ENCODE results near the gene MARK1. TPM values are rescaled to one million over a fixed set of nuclear protein-coding genes. Genes with fewer than 3 reads are reported as not detected.

The MARK1 gene
- total RNA-seq, 1 experiment from 2014 or later, result 0.05 TPM

DNA sequence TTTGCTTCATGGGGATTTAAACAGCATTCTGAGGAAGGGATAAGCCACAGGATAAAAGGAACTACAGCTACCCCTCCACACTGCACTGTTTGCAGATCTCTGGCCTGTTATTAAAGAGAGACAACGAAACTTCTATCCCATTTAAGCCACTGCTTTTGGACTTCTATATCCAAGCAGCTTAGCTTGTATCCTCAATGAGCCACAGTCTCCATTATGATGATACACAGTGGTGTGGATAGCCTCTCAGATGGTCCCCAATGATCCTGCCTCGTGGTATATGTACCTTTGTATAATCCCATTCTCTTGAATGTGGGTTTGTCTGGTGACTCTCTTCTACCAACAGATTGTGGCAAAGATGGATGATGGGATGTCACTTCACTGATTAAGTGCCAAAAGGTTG lies 36.0 kb upstream of the MARK1 start:
- Mint-ChIP-seq H3K4me3 (ENCODE audit: unreplicated experiment) (no peak overlapping the region), H3K36me3 (ENCODE audit: insufficient read depth, unreplicated experiment) (no peaks in the 10 kb centered on the region), H3K27me3 (ENCODE audit: insufficient read depth, unreplicated experiment) (peaks cover 10% of the 10 kb centered on the region), H3K9me3 (ENCODE audit: unreplicated experiment) (peaks cover 10% of the 10 kb centered on the region), H3K27ac (ENCODE audit: unreplicated experiment) (no peak overlapping the region), H3K4me1 (ENCODE audit: low read depth, unreplicated experiment) (peaks cover 7% of the 10 kb centered on the region)
- Histone ChIP-seq H3K4me3 (ENCODE audit: low read depth, low read length) (no peak overlapping the region), H3K4me1 (peaks cover 5% of the 10 kb centered on the region; the same call in 1 of the 2 replicates), H3K9me3 (no peaks in the 10 kb centered on the region), H3K27me3 (replicated peaks; ENCODE audit: control insufficient read depth, insufficient read depth, low read length) (no peaks in the 10 kb centered on the region), H3K36me3 (ENCODE audit: control insufficient read depth, insufficient read depth, low read length) (no peaks in the 10 kb centered on the region)
- ChIA-PET POLR2A (no interaction called here), CTCF (no interaction called here)
- BruUV-seq (replicated peaks), result no TSS peak
- DNase-seq, result no peak
- TF ChIP-seq, protein P1, sequence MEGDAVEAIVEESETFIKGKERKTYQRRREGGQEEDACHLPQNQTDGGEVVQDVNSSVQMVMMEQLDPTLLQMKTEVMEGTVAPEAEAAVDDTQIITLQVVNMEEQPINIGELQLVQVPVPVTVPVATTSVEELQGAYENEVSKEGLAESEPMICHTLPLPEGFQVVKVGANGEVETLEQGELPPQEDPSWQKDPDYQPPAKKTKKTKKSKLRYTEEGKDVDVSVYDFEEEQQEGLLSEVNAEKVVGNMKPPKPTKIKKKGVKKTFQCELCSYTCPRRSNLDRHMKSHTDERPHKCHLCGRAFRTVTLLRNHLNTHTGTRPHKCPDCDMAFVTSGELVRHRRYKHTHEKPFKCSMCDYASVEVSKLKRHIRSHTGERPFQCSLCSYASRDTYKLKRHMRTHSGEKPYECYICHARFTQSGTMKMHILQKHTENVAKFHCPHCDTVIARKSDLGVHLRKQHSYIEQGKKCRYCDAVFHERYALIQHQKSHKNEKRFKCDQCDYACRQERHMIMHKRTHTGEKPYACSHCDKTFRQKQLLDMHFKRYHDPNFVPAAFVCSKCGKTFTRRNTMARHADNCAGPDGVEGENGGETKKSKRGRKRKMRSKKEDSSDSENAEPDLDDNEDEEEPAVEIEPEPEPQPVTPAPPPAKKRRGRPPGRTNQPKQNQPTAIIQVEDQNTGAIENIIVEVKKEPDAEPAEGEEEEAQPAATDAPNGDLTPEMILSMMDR (IDR thresholded peaks at IDR 0.05; ENCODE audit: insufficient read depth in 1 of 2, low read depth in 1 of 2, low read length in 1 of 2, severe bottlenecking in 1 of 2, unreplicated experiment in 1 of 2), result no peak
- intact Hi-C loops (cut with micrococcal nuclease; ENCODE audit: unreplicated experiment), result no loop called here

DNA sequence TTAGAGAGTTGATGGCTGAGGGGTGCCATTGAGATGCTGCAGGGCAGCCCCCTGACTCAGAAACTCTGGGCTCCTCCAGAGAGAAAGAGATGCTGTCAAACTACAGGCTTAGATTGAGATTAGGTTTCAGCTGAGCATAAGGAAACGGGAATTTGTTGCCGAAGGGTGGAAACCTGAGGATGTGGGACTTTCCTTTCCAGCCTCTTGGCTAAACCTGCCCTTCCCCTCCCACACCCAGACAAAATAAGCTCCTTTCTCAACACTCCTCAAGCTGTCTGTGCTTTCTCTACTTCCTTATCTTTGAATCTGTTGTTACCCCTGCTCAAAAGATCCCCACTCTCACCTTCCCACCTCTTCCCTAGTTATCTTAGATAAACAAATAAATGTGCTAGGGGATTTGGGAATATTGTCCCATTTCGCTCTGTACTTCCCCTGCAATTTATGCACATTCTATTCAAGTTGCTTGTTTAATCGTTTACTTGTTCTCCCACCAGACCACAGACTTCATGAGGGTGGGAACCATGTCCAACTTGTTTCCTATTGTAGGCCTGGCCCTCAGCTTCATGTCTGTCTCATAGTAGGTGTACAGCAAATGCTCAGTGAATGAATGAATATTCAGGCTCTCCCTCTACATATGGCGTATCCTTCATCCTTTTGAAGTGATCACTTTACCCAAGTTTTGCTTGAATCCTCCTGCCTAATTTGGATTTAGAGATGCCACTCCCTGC lies 30.6 kb upstream of the MARK1 start:
- TF ChIP-seq, protein P1 (IDR thresholded peaks at IDR 0.05; ENCODE audit: insufficient read depth in 1 of 2, low read depth in 1 of 2, low read length in 1 of 2, severe bottlenecking in 1 of 2, unreplicated experiment in 1 of 2), result no peak
- intact Hi-C loops (cut with micrococcal nuclease; ENCODE audit: unreplicated experiment), result no loop called here
- Histone ChIP-seq H3K4me1 (no peaks in the 10 kb centered on the region), H3K4me3 (ENCODE audit: low read depth, low read length) (no peak overlapping the region), H3K9me3 (no peaks in the 10 kb centered on the region), H3K27me3 (replicated peaks; ENCODE audit: control insufficient read depth, insufficient read depth, low read length) (no peaks in the 10 kb centered on the region), H3K36me3 (ENCODE audit: control insufficient read depth, insufficient read depth, low read length) (no peaks in the 10 kb centered on the region)
- ChIA-PET CTCF (no interaction called here), POLR2A (no interaction called here)
- Mint-ChIP-seq H3K27me3 (ENCODE audit: insufficient read depth, unreplicated experiment) (peaks cover 19% of the 10 kb centered on the region), H3K4me1 (ENCODE audit: low read depth, unreplicated experiment) (peaks cover 8% of the 10 kb centered on the region), H3K27ac (ENCODE audit: unreplicated experiment) (no peak overlapping the region), H3K9me3 (ENCODE audit: unreplicated experiment) (no peaks in the 10 kb centered on the region), H3K4me3 (ENCODE audit: unreplicated experiment) (no peak overlapping the region), H3K36me3 (ENCODE audit: insufficient read depth, unreplicated experiment) (peaks cover 4% of the 10 kb centered on the region)
- no TSS peak for BruUV-seq (replicated peaks)
- no peak for DNase-seq

DNA sequence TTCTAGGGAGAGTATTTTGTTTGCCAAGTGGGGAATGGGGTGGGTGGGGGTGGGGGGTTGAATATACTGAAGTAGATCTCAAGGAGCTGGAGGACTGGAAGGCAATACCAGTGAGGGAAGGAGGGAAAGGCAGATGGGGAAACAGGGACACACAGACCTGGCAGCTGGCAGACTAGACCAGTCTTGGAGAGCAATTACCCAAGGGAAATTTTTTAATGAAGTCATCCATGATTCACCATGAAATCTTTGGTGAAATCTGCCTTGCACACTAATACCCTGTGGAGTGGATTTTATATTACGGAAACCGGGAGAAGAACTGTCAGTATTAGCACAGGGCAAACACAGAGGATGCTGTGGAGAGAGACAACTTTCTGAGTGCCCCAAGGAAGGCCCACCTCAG lies 29.7 kb upstream of the MARK1 start:
- no peak for DNase-seq
- Histone ChIP-seq H3K9me3 (no peaks in the 10 kb centered on the region), H3K27me3 (replicated peaks; ENCODE audit: control insufficient read depth, insufficient read depth, low read length) (no peaks in the 10 kb centered on the region), H3K4me1 (no peaks in the 10 kb centered on the region), H3K4me3 (ENCODE audit: low read depth, low read length) (no peak overlapping the region), H3K36me3 (ENCODE audit: control insufficient read depth, insufficient read depth, low read length) (no peaks in the 10 kb centered on the region)
- Mint-ChIP-seq H3K4me3 (ENCODE audit: unreplicated experiment) (no peak overlapping the region), H3K27ac (ENCODE audit: unreplicated experiment) (no peak overlapping the region), H3K9me3 (ENCODE audit: unreplicated experiment) (no peaks in the 10 kb centered on the region), H3K4me1 (ENCODE audit: low read depth, unreplicated experiment) (peaks cover 8% of the 10 kb centered on the region), H3K36me3 (ENCODE audit: insufficient read depth, unreplicated experiment) (peaks cover 4% of the 10 kb centered on the region), H3K27me3 (ENCODE audit: insufficient read depth, unreplicated experiment) (peaks cover 21% of the 10 kb centered on the region)
- POLR2A ChIA-PET, result no interaction called here
- intact Hi-C loops (cut with micrococcal nuclease; ENCODE audit: unreplicated experiment), result no loop called here
- TF ChIP-seq, protein P1 (IDR thresholded peaks at IDR 0.05; ENCODE audit: insufficient read depth in 1 of 2, low read depth in 1 of 2, low read length in 1 of 2, severe bottlenecking in 1 of 2, unreplicated experiment in 1 of 2), result no peak
- BruUV-seq (replicated peaks), result no TSS peak
- CTCF ChIA-PET, result no interaction called here

Measured in Caco-2 (cell line).